ENCODE measurements around the gene C5AR2.
"Not testable (repeated sequence)": the region's sequence is repeated elsewhere in the genome, so short reads cannot be mapped to it uniquely, and the experiment has no call there.

The C5AR2 gene

GRCh38 chr19:47365455-47365854 lies 33.5 kb downstream of the C5AR2 start:
- DNase-seq = not testable (repeated sequence)

- DNase-seq = no peak
Observed at GRCh38 chr19:47370045-47370611, 38.2 kb downstream of the C5AR2 start.

- DNase-seq = no peak
Observed at GRCh38 chr19:47371261-47371660, 39.3 kb downstream of the C5AR2 start.

- no peak for DNase-seq
Observed at GRCh38 chr19:47372603-47373002, 40.6 kb downstream of the C5AR2 start.

GRCh38 chr19:47373246-47374240 lies 41.6 kb downstream of the C5AR2 start:
- DNase-seq = no peak

- DNase-seq = no peak
Observed at GRCh38 chr19:47374876-47375693, 43.1 kb downstream of the C5AR2 start.

GRCh38 chr19:47375694-47376588 lies 44.0 kb downstream of the C5AR2 start:
- DNase-seq = no peak

GRCh38 chr19:47376589-47377144 lies 44.7 kb downstream of the C5AR2 start:
- no peak for DNase-seq

GRCh38 chr19:47377208-47377701 lies 45.3 kb downstream of the C5AR2 start:
- DNase-seq = no peak

GRCh38 chr19:47377801-47378200 lies 45.8 kb downstream of the C5AR2 start:
- no peak for DNase-seq

- no peak for DNase-seq
Observed at GRCh38 chr19:47378246-47378645, 46.3 kb downstream of the C5AR2 start.

GRCh38 chr19:47379381-47379938 lies 47.5 kb downstream of the C5AR2 start:
- DNase-seq = no peak

- DNase-seq = no peak
Observed at GRCh38 chr19:47380559-47380958, 48.6 kb downstream of the C5AR2 start.

GRCh38 chr19:47381121-47381520 lies 49.1 kb downstream of the C5AR2 start:
- no peak for DNase-seq

GRCh38 chr19:47381653-47382279 lies 49.8 kb downstream of the C5AR2 start:
- DNase-seq = no peak

- not testable (repeated sequence) for DNase-seq
Observed at GRCh38 chr19:47383890-47384289, 51.9 kb downstream of the C5AR2 start.

GRCh38 chr19:47384533-47384932 lies 52.6 kb downstream of the C5AR2 start:
- DNase-seq = not testable (repeated sequence)

- DNase-seq = not testable (repeated sequence)
Observed at GRCh38 chr19:47386582-47386981, 54.6 kb downstream of the C5AR2 start.

- not testable (repeated sequence) for DNase-seq
Observed at GRCh38 chr19:47387623-47388022, 55.6 kb downstream of the C5AR2 start.

GRCh38 chr19:47388721-47389120 lies 56.7 kb downstream of the C5AR2 start:
- not testable (repeated sequence) for DNase-seq

- no peak for DNase-seq
Observed at GRCh38 chr19:47389150-47389556, 57.2 kb downstream of the C5AR2 start.
